ENCODE data around the gene MINDY2.
"Not testable (repeated sequence)": the region's sequence is repeated elsewhere in the genome, so short reads cannot be mapped to it uniquely, and the experiment has no call there.

Gene MINDY2

GRCh38 chr15:58762731-58763130, 8.4 kb upstream of the MINDY2 start:
- no peaks in the 10 kb centered on the region for H3K79me2 ChIP-seq (ENCODE audit: insufficient read depth, low read length)
- H4K20me1 ChIP-seq (ENCODE audit: insufficient read depth, low read length), result no peaks in the 10 kb centered on the region
- H3K27ac ChIP-seq (ENCODE audit: low read length), result no peak overlapping the region
- no peak for TF ChIP-seq EZH2 (IDR thresholded peaks at IDR 0.05; ENCODE audit: borderline replicate concordance, low read depth, low read length, severe bottlenecking)
- no peak for TF ChIP-seq CTCF (IDR thresholded peaks at IDR 0.05; ENCODE audit: borderline replicate concordance, extremely low read depth, low read length, poor library complexity, severe bottlenecking)
- H3K9ac ChIP-seq (ENCODE audit: low read depth, low read length), result no peak overlapping the region
- no peaks in the 10 kb centered on the region for H3K4me1 ChIP-seq (ENCODE audit: insufficient read depth, low read length)
- ATAC-seq (ENCODE audit: insufficient read depth, low read depth) (no peak), DNase-seq (no peak)
- H3K36me3 ChIP-seq (ENCODE audit: insufficient read depth, low read length), result no peaks in the 10 kb centered on the region
- no peak overlapping the region for H3K4me3 ChIP-seq (ENCODE audit: low read depth in 1 of 2, low read length in 2 of 2)
- no peaks in the 10 kb centered on the region for H3K27me3 ChIP-seq (ENCODE audit: insufficient read depth, low read length, poor library complexity)
- H3K4me2 ChIP-seq (ENCODE audit: insufficient read depth, low read length), result no peak overlapping the region
- no peak overlapping the region for H2AFZ ChIP-seq (ENCODE audit: low read depth, low read length)
- H3K9me3 ChIP-seq (ENCODE audit: insufficient read depth, low read length, severe bottlenecking), result peaks cover 9% of the 10 kb centered on the region

GRCh38 chr15:58764468-58764867, 6.6 kb upstream of the MINDY2 start:
- Histone ChIP-seq H3K27ac (ENCODE audit: low read length) (no peak overlapping the region), H3K36me3 (ENCODE audit: insufficient read depth, low read length) (no peaks in the 10 kb centered on the region), H4K20me1 (ENCODE audit: insufficient read depth, low read length) (no peaks in the 10 kb centered on the region), H3K27me3 (ENCODE audit: insufficient read depth, low read length, poor library complexity) (no peaks in the 10 kb centered on the region), H3K79me2 (ENCODE audit: insufficient read depth, low read length) (no peaks in the 10 kb centered on the region), H3K4me3 (ENCODE audit: low read depth in 1 of 2, low read length in 2 of 2) (no peak overlapping the region), H3K4me2 (ENCODE audit: insufficient read depth, low read length) (no peak overlapping the region), H3K9ac (ENCODE audit: low read depth, low read length) (no peak overlapping the region), H3K4me1 (ENCODE audit: insufficient read depth, low read length) (no peaks in the 10 kb centered on the region), H2AFZ (ENCODE audit: low read depth, low read length) (no peak overlapping the region), H3K9me3 (ENCODE audit: insufficient read depth, low read length, severe bottlenecking) (peaks cover 9% of the 10 kb centered on the region)
- TF ChIP-seq CTCF (IDR thresholded peaks at IDR 0.05; ENCODE audit: borderline replicate concordance, extremely low read depth, low read length, poor library complexity, severe bottlenecking), result no peak
- TF ChIP-seq EZH2 (IDR thresholded peaks at IDR 0.05; ENCODE audit: borderline replicate concordance, low read depth, low read length, severe bottlenecking), result no peak
- DNase-seq (no peak), ATAC-seq (ENCODE audit: insufficient read depth, low read depth) (no peak)

GRCh38 chr15:58766290-58766689, 4.8 kb upstream of the MINDY2 start:
- no peak for TF ChIP-seq EZH2 (IDR thresholded peaks at IDR 0.05; ENCODE audit: borderline replicate concordance, low read depth, low read length, severe bottlenecking)
- TF ChIP-seq CTCF (IDR thresholded peaks at IDR 0.05; ENCODE audit: borderline replicate concordance, extremely low read depth, low read length, poor library complexity, severe bottlenecking), result no peak
- no peak for DNase-seq
- peaks cover 10% of the 10 kb centered on the region for H3K4me1 ChIP-seq (ENCODE audit: insufficient read depth, low read length)
- H2AFZ ChIP-seq (ENCODE audit: low read depth, low read length), result no peak overlapping the region
- no peaks in the 10 kb centered on the region; the same call in 1 of the 2 replicates for H3K36me3 ChIP-seq (ENCODE audit: insufficient read depth, low read length)
- no peaks in the 10 kb centered on the region for H3K27me3 ChIP-seq (ENCODE audit: insufficient read depth, low read length, poor library complexity)
- no peaks in the 10 kb centered on the region for H4K20me1 ChIP-seq (ENCODE audit: insufficient read depth, low read length)
- ATAC-seq (ENCODE audit: insufficient read depth, low read depth), result no peak
- no peak overlapping the region for H3K4me3 ChIP-seq (ENCODE audit: low read depth in 1 of 2, low read length in 2 of 2)
- H3K4me2 ChIP-seq (ENCODE audit: insufficient read depth, low read length), result no peak overlapping the region
- H3K79me2 ChIP-seq (ENCODE audit: insufficient read depth, low read length), result no peaks in the 10 kb centered on the region
- peaks cover 9% of the 10 kb centered on the region for H3K9me3 ChIP-seq (ENCODE audit: insufficient read depth, low read length, severe bottlenecking)
- H3K9ac ChIP-seq (ENCODE audit: low read depth, low read length), result no peak overlapping the region
- H3K27ac ChIP-seq (ENCODE audit: low read length), result no peak overlapping the region

- not testable (repeated sequence) for DNase-seq; H3K9ac ChIP-seq (ENCODE audit: low read depth, low read length); H3K27ac ChIP-seq (ENCODE audit: low read length); H4K20me1 ChIP-seq (ENCODE audit: insufficient read depth, low read length); H2AFZ ChIP-seq (ENCODE audit: low read depth, low read length); H3K36me3 ChIP-seq (ENCODE audit: insufficient read depth, low read length); H3K4me2 ChIP-seq (ENCODE audit: insufficient read depth, low read length); H3K9me3 ChIP-seq (ENCODE audit: insufficient read depth, low read length, severe bottlenecking); H3K27me3 ChIP-seq (ENCODE audit: insufficient read depth, low read length, poor library complexity); H3K4me3 ChIP-seq (ENCODE audit: low read depth in 1 of 2, low read length in 2 of 2); ATAC-seq (ENCODE audit: insufficient read depth, low read depth)
- Histone ChIP-seq H3K4me1 (ENCODE audit: insufficient read depth, low read length) (peaks cover 27% of the 10 kb centered on the region), H3K79me2 (ENCODE audit: insufficient read depth, low read length) (peaks cover 20% of the 10 kb centered on the region)
Observed at GRCh38 chr15:58768601-58769004, 2.5 kb upstream of the MINDY2 start.
